Stimulated activated CD4-positive, alpha-beta T cell treated with anti-CD3 and anti-CD28 coated beads, Interleukin-4, amount 100 ng/mL, for 1 hour (primary cell): Measurements from ENCODE around the gene CSNK1G2.

Experiments used
- DNase-seq: peaks from one replicate; pipeline ENCODE4 v3.0.0-alpha.2; 2020

Gene CSNK1G2

GRCh38 chr19:2027361-2027760 lies 86.4 kb downstream of the CSNK1G2 start:
- no peak for DNase-seq
